ENCODE data around the gene KDM2A.

The KDM2A gene

GRCh38 chr11:67118801-67119584, at the start of gene KDM2A:
Gene KDM2A, plus strand, starts transcription at chr11:67119263. Its CDS starts 2,054 bp downstream, at chr11:67121317.
- TF ChIP-seq GATA3 (IDR thresholded peaks at IDR 0.05; ENCODE audit: low read depth, low read length) = no peak
- TF ChIP-seq GATA2 (IDR thresholded peaks at IDR 0.05; ENCODE audit: low read depth, low read length) = no peak

- no peak for TF ChIP-seq GATA3 (IDR thresholded peaks at IDR 0.05; ENCODE audit: low read depth, low read length)
- no peak for TF ChIP-seq GATA2 (IDR thresholded peaks at IDR 0.05; ENCODE audit: low read depth, low read length)
Measured at GRCh38 chr11:67071420-67072284, 47.4 kb upstream of the KDM2A start.

- no peak for TF ChIP-seq GATA3 (IDR thresholded peaks at IDR 0.05; ENCODE audit: low read depth, low read length)
- TF ChIP-seq GATA2 (IDR thresholded peaks at IDR 0.05; ENCODE audit: low read depth, low read length) = no peak
Measured at GRCh38 chr11:67072295-67072694, 46.8 kb upstream of the KDM2A start.

- TF ChIP-seq GATA3 (IDR thresholded peaks at IDR 0.05; ENCODE audit: low read depth, low read length) = no peak
- TF ChIP-seq GATA2 (IDR thresholded peaks at IDR 0.05; ENCODE audit: low read depth, low read length) = no peak
Measured at GRCh38 chr11:67073908-67074307, 45.2 kb upstream of the KDM2A start.

- no peak for TF ChIP-seq GATA3 (IDR thresholded peaks at IDR 0.05; ENCODE audit: low read depth, low read length)
- TF ChIP-seq GATA2 (IDR thresholded peaks at IDR 0.05; ENCODE audit: low read depth, low read length) = no peak
Measured at GRCh38 chr11:67076202-67076601, 42.9 kb upstream of the KDM2A start.

GRCh38 chr11:67079065-67079705, 39.9 kb upstream of the KDM2A start:
- TF ChIP-seq GATA2 (IDR thresholded peaks at IDR 0.05; ENCODE audit: low read depth, low read length) = no peak
- TF ChIP-seq GATA3 (IDR thresholded peaks at IDR 0.05; ENCODE audit: low read depth, low read length) = no peak

GRCh38 chr11:67082071-67082791, 36.8 kb upstream of the KDM2A start:
- TF ChIP-seq GATA2 (IDR thresholded peaks at IDR 0.05; ENCODE audit: low read depth, low read length) (no peak), GATA3 (IDR thresholded peaks at IDR 0.05; ENCODE audit: low read depth, low read length) (no peak)

- no peak for TF ChIP-seq GATA2 (IDR thresholded peaks at IDR 0.05; ENCODE audit: low read depth, low read length)
- TF ChIP-seq GATA3 (IDR thresholded peaks at IDR 0.05; ENCODE audit: low read depth, low read length) = no peak
Measured at GRCh38 chr11:67083786-67084366, 35.2 kb upstream of the KDM2A start.

- TF ChIP-seq GATA3 (IDR thresholded peaks at IDR 0.05; ENCODE audit: low read depth, low read length) (no peak), GATA2 (IDR thresholded peaks at IDR 0.05; ENCODE audit: low read depth, low read length) (no peak)
Measured at GRCh38 chr11:67085617-67086016, 33.4 kb upstream of the KDM2A start.

GRCh38 chr11:67090717-67091116, 28.3 kb upstream of the KDM2A start:
- TF ChIP-seq GATA3 (IDR thresholded peaks at IDR 0.05; ENCODE audit: low read depth, low read length) (no peak), GATA2 (IDR thresholded peaks at IDR 0.05; ENCODE audit: low read depth, low read length) (no peak)

- TF ChIP-seq GATA2 (IDR thresholded peaks at IDR 0.05; ENCODE audit: low read depth, low read length) = no peak
- TF ChIP-seq GATA3 (IDR thresholded peaks at IDR 0.05; ENCODE audit: low read depth, low read length) = no peak
Measured at GRCh38 chr11:67095214-67095507, 23.9 kb upstream of the KDM2A start.

- TF ChIP-seq GATA2 (IDR thresholded peaks at IDR 0.05; ENCODE audit: low read depth, low read length) (no peak), GATA3 (IDR thresholded peaks at IDR 0.05; ENCODE audit: low read depth, low read length) (no peak)
Measured at GRCh38 chr11:67098799-67099429, 20.1 kb upstream of the KDM2A start.

- TF ChIP-seq GATA2 (IDR thresholded peaks at IDR 0.05; ENCODE audit: low read depth, low read length) = no peak
- no peak for TF ChIP-seq GATA3 (IDR thresholded peaks at IDR 0.05; ENCODE audit: low read depth, low read length)
Measured at GRCh38 chr11:67099831-67100324, 19.2 kb upstream of the KDM2A start.
